K562 (cell line): Measurements from ENCODE around the gene TNPO2. TPM values are rescaled to one million over a fixed set of nuclear protein-coding genes. Genes with fewer than 3 reads are reported as not detected.

ENCODE experiments used
- CTBP1 ChIP-seq: fragments of 450-650 bp; IDR thresholded peaks from 2 replicates; pipeline ENCODE4 v1.6.1; 2016; ENCODE audit warnings: borderline replicate concordance
- EGR1 ChIP-seq: fragments of 450-650 bp; conservative IDR thresholded peaks from 2 replicates; pipeline ENCODE4 v1.6.1; 2017; ENCODE audit warnings: mild to moderate bottlenecking
- FOS ChIP-seq: IDR thresholded peaks from 3 replicates; pipeline ENCODE4 v1.6.1; 2011; ENCODE audit not compliant: insufficient read length; ENCODE audit errors: extremely low read depth
- FOXJ2 ChIP-seq: fragments of 200-800 bp; sonication (Bioruptor generic); IDR thresholded peaks from 2 replicates; pipeline ENCODE4 v1.6.1; 2016; ENCODE audit warnings: missing genetic modification characterization, missing compliant biosample characterization
- FOXP1 ChIP-seq: sonication (generic); formaldehyde crosslinking; IDR thresholded peaks from 2 replicates; pipeline ENCODE4 v1.8.0; 2022; ENCODE audit warnings: mild to moderate bottlenecking, missing genetic modification reagents
- HNRNPH1 ChIP-seq: fragments of 200-400 bp; formaldehyde crosslinking; optimal IDR thresholded peaks from 2 replicates; pipeline ENCODE3; 2017; ENCODE audit warnings: low read depth, mild to moderate bottlenecking, low read length, moderate library complexity
- KDM4B ChIP-seq, 2 experiments: fragments of 450-650 bp in 1 of 2; sonication (generic) in 1 of 2; IDR thresholded peaks; 2 replicates each; pipeline ENCODE4 v1.6.1; 2016 to 2017; ENCODE audit warnings: borderline replicate concordance in 2 of 2, antibody characterized with exemption in 1 of 2, low read depth in 1 of 2, mild to moderate bottlenecking in 1 of 2
- POLR2AphosphoS5 ChIP-seq: IDR thresholded peaks from 2 replicates; pipeline ENCODE4 v1.6.1; 2011; ENCODE audit warnings: mild to moderate bottlenecking, low read depth, low read length, moderate library complexity; ENCODE audit not compliant: control insufficient read depth, insufficient read depth
- PTBP1 ChIP-seq: fragments of 200-400 bp; formaldehyde crosslinking; IDR thresholded peaks from 2 replicates; pipeline ENCODE4 v1.6.1; 2017; ENCODE audit warnings: low read depth, low read length
- TAF15 ChIP-seq: fragments of 200-400 bp; formaldehyde crosslinking; IDR thresholded peaks from 2 replicates; pipeline ENCODE4 v1.6.1; 2017; ENCODE audit warnings: mild to moderate bottlenecking, low read depth, low read length, moderate library complexity
- TAF7 ChIP-seq: fragments of 450-650 bp; IDR thresholded peaks from 2 replicates; pipeline ENCODE4 v1.6.1; 2016; ENCODE audit warnings: missing genetic modification characterization, missing compliant biosample characterization
- TAF9B ChIP-seq: fragments of 450-650 bp; IDR thresholded peaks from 2 replicates; pipeline ENCODE4 v1.6.1; 2018; ENCODE audit warnings: mild to moderate bottlenecking; ENCODE audit not compliant: partially characterized antibody
- ZFP36 ChIP-seq: fragments of 150-350 bp; IDR thresholded peaks from 2 replicates; pipeline ENCODE4 v1.6.1; 2018; ENCODE audit warnings: low read length, low read depth; ENCODE audit not compliant: partially characterized antibody
- ZKSCAN3 ChIP-seq: fragments of 250-450 bp; sonication (Bioruptor Pico); IDR thresholded peaks from 2 replicates; pipeline ENCODE4 v1.4.0; 2020
- ZNF232 ChIP-seq: sonication (generic); formaldehyde crosslinking; IDR thresholded peaks from 2 replicates; pipeline ENCODE4 v1.8.0; 2022; ENCODE audit warnings: mild to moderate bottlenecking, missing genetic modification reagents
- ZNF445 ChIP-seq: fragments of 250-450 bp; sonication (Bioruptor Pico); IDR thresholded peaks from 2 replicates; pipeline ENCODE4 v1.4.0; 2020; ENCODE audit warnings: low read depth, mild to moderate bottlenecking, moderate library complexity
- ZNF507 ChIP-seq: conservative IDR thresholded peaks from 2 replicates; pipeline ENCODE4 v1.6.1; 2017; ENCODE audit warnings: missing genetic modification characterization, missing compliant biosample characterization
- ZNF766 ChIP-seq: fragments of 200-800 bp; sonication (Bioruptor generic); conservative IDR thresholded peaks from 2 replicates; pipeline ENCODE4 v1.6.1; 2016; ENCODE audit warnings: missing genetic modification characterization, missing compliant biosample characterization
- ZNF77 ChIP-seq: fragments of 250-450 bp; sonication (Bioruptor Pico); IDR thresholded peaks from 2 replicates; pipeline ENCODE4 v1.5.0; 2020
- polyA plus RNA-seq, 8 experiments: library from polyadenylated mRNA; depleted of rRNA in 4 of 8; stranded (reverse) in 5 of 8; unstranded in 3 of 8; fragments of >200 nt; fragmentation: Nextera tagmentation in 2 of 8; fragmentation: Illumina TruSeq in 1 of 8; extraction: Ambion mirVana in 2 of 8; extraction: Trizol in 1 of 8; gene quantifications; 2 replicates each; pipeline versions ENCODE4 v1.2.1 to v1.2.3, GENCODE V29; 2011 to 2014; ENCODE audit warnings: inconsistent platforms in 1 of 8, missing spikeins in 1 of 8
- total RNA-seq, 7 experiments: library from RNA; depleted of rRNA in 6 of 7; stranded (reverse); fragments of >200 nt in 6 of 7; fragmentation: Illumina TruSeq in 2 of 7; extraction: Trizol in 2 of 7; gene quantifications; 2 replicates each; pipeline versions ENCODE4 v1.2.1 to v1.2.3, GENCODE V29; 2011 to 2021; ENCODE audit warnings: low replicate concordance in 1 of 7
- TF ChIP-seq, protein P1 (sequence below): sonication (generic); formaldehyde crosslinking; IDR thresholded peaks from 2 replicates; pipeline ENCODE4 v1.8.0; 2023; ENCODE audit warnings: mild to moderate bottlenecking, missing genetic modification reagents
- TF ChIP-seq, protein P2 (sequence below): fragments of 150-350 bp; conservative IDR thresholded peaks from 2 replicates; pipeline ENCODE4 v1.6.1; 2014; ENCODE audit warnings: low read length
- TF ChIP-seq, protein P3 (sequence below): sonication (generic); formaldehyde crosslinking; IDR thresholded peaks from 2 replicates; pipeline ENCODE4 v1.8.0; 2022; ENCODE audit warnings: mild to moderate bottlenecking, low read depth, missing genetic modification reagents

TNPO2 gene
- total and polyA plus RNA-seq, 9 of the 15 experiments (the other 6 are each of a cell fraction or from before 2014, with no cell fraction given) = 6.0 to 126 (median 53.8) TPM

- TF ChIP-seq ZNF232 (CRISPR knock-in tag) (no peak), FOS (no peak), TAF7 (no peak), KDM4B (IDR thresholded peaks at IDR 0.05; ENCODE audit: borderline replicate concordance in 2 of 2, low read depth in 1 of 2) (no peak), ZNF766 (CRISPR knock-in tag) (no peak), EGR1 (0 out of 2 replicates have a peak, but pooled peaks have one; percentile 3), TAF15 (no peak), PTBP1 (no peak), ZKSCAN3 (CRISPR knock-in tag) (no peak), ZNF77 (CRISPR knock-in tag) (no peak), ZNF507 (no peak), POLR2AphosphoS5 (no peak), FOXJ2 (tag) (no peak), TAF9B (no peak), ZFP36 (no peak), ZNF445 (CRISPR knock-in tag) (no peak), FOXP1 (CRISPR knock-in tag) (no peak), HNRNPH1 (no peak), CTBP1 (peak; percentile 88)
- TF ChIP-seq, protein P1, sequence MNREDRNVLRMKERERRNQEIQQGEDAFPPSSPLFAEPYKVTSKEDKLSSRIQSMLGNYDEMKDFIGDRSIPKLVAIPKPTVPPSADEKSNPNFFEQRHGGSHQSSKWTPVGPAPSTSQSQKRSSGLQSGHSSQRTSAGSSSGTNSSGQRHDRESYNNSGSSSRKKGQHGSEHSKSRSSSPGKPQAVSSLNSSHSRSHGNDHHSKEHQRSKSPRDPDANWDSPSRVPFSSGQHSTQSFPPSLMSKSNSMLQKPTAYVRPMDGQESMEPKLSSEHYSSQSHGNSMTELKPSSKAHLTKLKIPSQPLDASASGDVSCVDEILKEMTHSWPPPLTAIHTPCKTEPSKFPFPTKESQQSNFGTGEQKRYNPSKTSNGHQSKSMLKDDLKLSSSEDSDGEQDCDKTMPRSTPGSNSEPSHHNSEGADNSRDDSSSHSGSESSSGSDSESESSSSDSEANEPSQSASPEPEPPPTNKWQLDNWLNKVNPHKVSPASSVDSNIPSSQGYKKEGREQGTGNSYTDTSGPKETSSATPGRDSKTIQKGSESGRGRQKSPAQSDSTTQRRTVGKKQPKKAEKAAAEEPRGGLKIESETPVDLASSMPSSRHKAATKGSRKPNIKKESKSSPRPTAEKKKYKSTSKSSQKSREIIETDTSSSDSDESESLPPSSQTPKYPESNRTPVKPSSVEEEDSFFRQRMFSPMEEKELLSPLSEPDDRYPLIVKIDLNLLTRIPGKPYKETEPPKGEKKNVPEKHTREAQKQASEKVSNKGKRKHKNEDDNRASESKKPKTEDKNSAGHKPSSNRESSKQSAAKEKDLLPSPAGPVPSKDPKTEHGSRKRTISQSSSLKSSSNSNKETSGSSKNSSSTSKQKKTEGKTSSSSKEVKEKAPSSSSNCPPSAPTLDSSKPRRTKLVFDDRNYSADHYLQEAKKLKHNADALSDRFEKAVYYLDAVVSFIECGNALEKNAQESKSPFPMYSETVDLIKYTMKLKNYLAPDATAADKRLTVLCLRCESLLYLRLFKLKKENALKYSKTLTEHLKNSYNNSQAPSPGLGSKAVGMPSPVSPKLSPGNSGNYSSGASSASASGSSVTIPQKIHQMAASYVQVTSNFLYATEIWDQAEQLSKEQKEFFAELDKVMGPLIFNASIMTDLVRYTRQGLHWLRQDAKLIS (CRISPR knock-in tag) = 0 out of 2 replicates have a peak, but pooled peaks have one; percentile 33
- TF ChIP-seq, protein P2, sequence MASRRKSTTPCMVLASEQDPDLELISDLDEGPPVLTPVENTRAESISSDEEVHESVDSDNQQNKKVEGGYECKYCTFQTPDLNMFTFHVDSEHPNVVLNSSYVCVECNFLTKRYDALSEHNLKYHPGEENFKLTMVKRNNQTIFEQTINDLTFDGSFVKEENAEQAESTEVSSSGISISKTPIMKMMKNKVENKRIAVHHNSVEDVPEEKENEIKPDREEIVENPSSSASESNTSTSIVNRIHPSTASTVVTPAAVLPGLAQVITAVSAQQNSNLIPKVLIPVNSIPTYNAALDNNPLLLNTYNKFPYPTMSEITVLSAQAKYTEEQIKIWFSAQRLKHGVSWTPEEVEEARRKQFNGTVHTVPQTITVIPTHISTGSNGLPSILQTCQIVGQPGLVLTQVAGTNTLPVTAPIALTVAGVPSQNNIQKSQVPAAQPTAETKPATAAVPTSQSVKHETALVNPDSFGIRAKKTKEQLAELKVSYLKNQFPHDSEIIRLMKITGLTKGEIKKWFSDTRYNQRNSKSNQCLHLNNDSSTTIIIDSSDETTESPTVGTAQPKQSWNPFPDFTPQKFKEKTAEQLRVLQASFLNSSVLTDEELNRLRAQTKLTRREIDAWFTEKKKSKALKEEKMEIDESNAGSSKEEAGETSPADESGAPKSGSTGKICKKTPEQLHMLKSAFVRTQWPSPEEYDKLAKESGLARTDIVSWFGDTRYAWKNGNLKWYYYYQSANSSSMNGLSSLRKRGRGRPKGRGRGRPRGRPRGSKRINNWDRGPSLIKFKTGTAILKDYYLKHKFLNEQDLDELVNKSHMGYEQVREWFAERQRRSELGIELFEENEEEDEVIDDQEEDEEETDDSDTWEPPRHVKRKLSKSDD = 0 out of 2 replicates have a peak, but pooled peaks have one; percentile 42
- TF ChIP-seq, protein P3, sequence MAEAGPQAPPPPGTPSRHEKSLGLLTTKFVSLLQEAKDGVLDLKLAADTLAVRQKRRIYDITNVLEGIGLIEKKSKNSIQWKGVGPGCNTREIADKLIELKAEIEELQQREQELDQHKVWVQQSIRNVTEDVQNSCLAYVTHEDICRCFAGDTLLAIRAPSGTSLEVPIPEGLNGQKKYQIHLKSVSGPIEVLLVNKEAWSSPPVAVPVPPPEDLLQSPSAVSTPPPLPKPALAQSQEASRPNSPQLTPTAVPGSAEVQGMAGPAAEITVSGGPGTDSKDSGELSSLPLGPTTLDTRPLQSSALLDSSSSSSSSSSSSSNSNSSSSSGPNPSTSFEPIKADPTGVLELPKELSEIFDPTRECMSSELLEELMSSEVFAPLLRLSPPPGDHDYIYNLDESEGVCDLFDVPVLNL (CRISPR knock-in tag) = no peak
Observed at GRCh38 chr19:12757544-12758274, 34.0 kb upstream of the TNPO2 start (continued).
